ENCODE results near the gene TPX2. TPM values are rescaled to one million over a fixed set of nuclear protein-coding genes. Genes with fewer than 3 reads are reported as not detected.

TPX2 gene
- total and polyA plus RNA-seq, 10 of the 15 experiments (the other 5 are each of a cell fraction or from before 2014, with no cell fraction given), result 29.7 to 144 (median 89.0) TPM

DNA sequence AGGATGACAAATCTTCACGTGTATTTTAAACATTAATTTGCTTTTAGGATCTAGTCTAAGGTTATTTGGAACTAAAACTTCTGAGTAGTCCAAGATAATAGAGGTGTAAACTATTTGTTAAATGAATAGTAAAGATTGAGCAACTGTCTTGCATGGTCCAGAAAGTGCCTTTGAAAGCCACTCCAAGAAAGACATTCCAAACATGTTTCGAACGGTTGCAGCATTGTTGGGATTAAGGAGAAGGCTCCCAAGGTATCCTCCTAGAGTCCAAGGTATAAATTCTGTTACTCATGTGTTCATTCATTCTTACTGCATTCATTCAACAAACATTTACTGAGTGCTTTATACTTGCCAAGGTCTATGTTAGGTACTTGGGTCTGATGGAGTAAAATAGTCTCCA lies 51.3 kb downstream of the TPX2 start (continued):
- TF ChIP-seq, protein P1, sequence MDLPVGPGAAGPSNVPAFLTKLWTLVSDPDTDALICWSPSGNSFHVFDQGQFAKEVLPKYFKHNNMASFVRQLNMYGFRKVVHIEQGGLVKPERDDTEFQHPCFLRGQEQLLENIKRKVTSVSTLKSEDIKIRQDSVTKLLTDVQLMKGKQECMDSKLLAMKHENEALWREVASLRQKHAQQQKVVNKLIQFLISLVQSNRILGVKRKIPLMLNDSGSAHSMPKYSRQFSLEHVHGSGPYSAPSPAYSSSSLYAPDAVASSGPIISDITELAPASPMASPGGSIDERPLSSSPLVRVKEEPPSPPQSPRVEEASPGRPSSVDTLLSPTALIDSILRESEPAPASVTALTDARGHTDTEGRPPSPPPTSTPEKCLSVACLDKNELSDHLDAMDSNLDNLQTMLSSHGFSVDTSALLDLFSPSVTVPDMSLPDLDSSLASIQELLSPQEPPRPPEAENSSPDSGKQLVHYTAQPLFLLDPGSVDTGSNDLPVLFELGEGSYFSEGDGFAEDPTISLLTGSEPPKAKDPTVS (IDR thresholded peaks at IDR 0.05; ENCODE audit: low read depth, low read length), result no peak

DNA sequence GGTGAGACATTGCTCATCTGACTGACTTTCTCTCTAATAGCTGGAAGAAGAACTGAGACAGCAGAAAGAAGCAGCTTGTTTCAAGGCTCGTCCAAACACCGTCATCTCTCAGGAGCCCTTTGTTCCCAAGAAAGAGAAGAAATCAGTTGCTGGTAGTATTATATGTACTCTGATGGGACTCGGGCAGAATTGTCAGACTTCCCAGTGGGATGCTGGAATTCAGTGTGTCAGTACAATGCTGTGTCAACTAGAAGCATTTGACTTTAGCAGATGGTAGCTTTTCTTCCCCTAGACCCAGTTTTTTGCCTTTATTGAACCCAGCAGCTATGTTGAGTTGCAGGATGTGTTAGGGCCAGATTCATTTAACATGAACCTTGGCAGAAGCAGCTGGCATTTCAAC lies 58.3 kb downstream of the TPX2 start:
- no TSS peak for BruUV-seq (replicated peaks)
- no peaks in the 10 kb centered on the region for H3K9me3 ChIP-seq (replicated peaks; ENCODE audit: control insufficient read depth, insufficient read depth, low read length)
- RAD21 ChIA-PET (ENCODE audit: unreplicated experiment), result no interaction called here
- H3K4me3 ChIP-seq, result no peak overlapping the region
- intact Hi-C loops (cut with micrococcal nuclease; ENCODE audit: unreplicated experiment), result no loop called here
- 96% methylated on average over 3 of the region's 3 CpGs for WGBS (ENCODE audit: insufficient coverage, insufficient replicate concordance, low lambda C conversion rate, missing lambda C conversion rate)
- no peaks in the 10 kb centered on the region for H3K4me1 ChIP-seq (ENCODE audit: control insufficient read depth, insufficient read depth, low read length)
- H4K20me1 ChIP-seq (ENCODE audit: control insufficient read depth, insufficient read depth), result no peaks in the 10 kb centered on the region
- CTCF ChIA-PET, result interaction anchor here (0.9 kb wide), 1 partner anchor 13 kb away, joined by 3 read pairs; no protein-coding TSS in a partner anchor
- POLR2A ChIA-PET, result interaction anchor here (1.2 kb wide), 1 partner anchor 11 kb away, joined by 5 read pairs; no protein-coding TSS in a partner anchor
- H3K36me3 ChIP-seq (ENCODE audit: control insufficient read depth in 2 of 2, insufficient read depth in 2 of 2, low read length in 1 of 2), result peaks cover 24 to 43% of the 10 kb centered on the region in 2 experiments
- no peak for DNase-seq (ENCODE audit: low read depth, low spot score)
- SMC1A ChIA-PET (ENCODE audit: uncharacterized antibody, unreplicated experiment), result no interaction called here
- ATAC-seq, result no peak
- no peak overlapping the region for H3K9ac ChIP-seq (ENCODE audit: control insufficient read depth, insufficient read depth, low read length)
- H3K27me3 ChIP-seq (replicated peaks in 1 of 2; ENCODE audit: control insufficient read depth in 2 of 2, insufficient read depth in 2 of 2, low read length in 1 of 2), result no peaks in the 10 kb centered on the region
- no peaks in the 10 kb centered on the region for H3K79me2 ChIP-seq (ENCODE audit: control insufficient read depth, insufficient read depth, low read length)
- no peak overlapping the region for H3K27ac ChIP-seq (ENCODE audit: control insufficient read depth, insufficient read depth)
- H3K4me2 ChIP-seq (ENCODE audit: control insufficient read depth, insufficient read depth), result no peak overlapping the region
- FAIRE-seq, result no peak
- in situ Hi-C loops (cut with MboI), result no loop called here
- no peak overlapping the region for H2AFZ ChIP-seq (ENCODE audit: control insufficient read depth, low read depth, low read length)
- TF ChIP-seq CBFB (IDR thresholded peaks at IDR 0.05; ENCODE audit: low read depth) (no peak), NFIC (IDR thresholded peaks at IDR 0.05; ENCODE audit: low read depth, low read length) (no peak), SMAD1 (IDR thresholded peaks at IDR 0.05; ENCODE audit: low read depth, partially characterized antibody) (no peak), POLR2AphosphoS2 (IDR thresholded peaks at IDR 0.05; ENCODE audit: low read depth, low read length) (no peak), TAF1 (IDR thresholded peaks at IDR 0.05; ENCODE audit: borderline replicate concordance, low read depth, low read length) (no peak), KAT2A (conservative IDR thresholded peaks at IDR 0.05; ENCODE audit: control insufficient read depth, low read depth, low read length) (no peak), EED (IDR thresholded peaks at IDR 0.05; ENCODE audit: low read depth) (no peak), TCF7 (IDR thresholded peaks at IDR 0.05; ENCODE audit: borderline replicate concordance) (no peak), MEF2B (IDR thresholded peaks at IDR 0.05; ENCODE audit: partially characterized antibody, poor library complexity, severe bottlenecking) (no peak)
- TF ChIP-seq, protein P2, sequence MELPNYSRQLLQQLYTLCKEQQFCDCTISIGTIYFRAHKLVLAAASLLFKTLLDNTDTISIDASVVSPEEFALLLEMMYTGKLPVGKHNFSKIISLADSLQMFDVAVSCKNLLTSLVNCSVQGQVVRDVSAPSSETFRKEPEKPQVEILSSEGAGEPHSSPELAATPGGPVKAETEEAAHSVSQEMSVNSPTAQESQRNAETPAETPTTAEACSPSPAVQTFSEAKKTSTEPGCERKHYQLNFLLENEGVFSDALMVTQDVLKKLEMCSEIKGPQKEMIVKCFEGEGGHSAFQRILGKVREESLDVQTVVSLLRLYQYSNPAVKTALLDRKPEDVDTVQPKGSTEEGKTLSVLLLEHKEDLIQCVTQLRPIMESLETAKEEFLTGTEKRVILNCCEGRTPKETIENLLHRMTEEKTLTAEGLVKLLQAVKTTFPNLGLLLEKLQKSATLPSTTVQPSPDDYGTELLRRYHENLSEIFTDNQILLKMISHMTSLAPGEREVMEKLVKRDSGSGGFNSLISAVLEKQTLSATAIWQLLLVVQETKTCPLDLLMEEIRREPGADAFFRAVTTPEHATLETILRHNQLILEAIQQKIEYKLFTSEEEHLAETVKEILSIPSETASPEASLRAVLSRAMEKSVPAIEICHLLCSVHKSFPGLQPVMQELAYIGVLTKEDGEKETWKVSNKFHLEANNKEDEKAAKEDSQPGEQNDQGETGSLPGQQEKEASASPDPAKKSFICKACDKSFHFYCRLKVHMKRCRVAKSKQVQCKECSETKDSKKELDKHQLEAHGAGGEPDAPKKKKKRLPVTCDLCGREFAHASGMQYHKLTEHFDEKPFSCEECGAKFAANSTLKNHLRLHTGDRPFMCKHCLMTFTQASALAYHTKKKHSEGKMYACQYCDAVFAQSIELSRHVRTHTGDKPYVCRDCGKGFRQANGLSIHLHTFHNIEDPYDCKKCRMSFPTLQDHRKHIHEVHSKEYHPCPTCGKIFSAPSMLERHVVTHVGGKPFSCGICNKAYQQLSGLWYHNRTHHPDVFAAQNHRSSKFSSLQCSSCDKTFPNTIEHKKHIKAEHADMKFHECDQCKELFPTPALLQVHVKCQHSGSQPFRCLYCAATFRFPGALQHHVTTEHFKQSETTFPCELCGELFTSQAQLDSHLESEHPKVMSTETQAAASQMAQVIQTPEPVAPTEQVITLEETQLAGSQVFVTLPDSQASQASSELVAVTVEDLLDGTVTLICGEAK (IDR thresholded peaks at IDR 0.05; ENCODE audit: borderline replicate concordance), result no peak
- TF ChIP-seq, protein P3, sequence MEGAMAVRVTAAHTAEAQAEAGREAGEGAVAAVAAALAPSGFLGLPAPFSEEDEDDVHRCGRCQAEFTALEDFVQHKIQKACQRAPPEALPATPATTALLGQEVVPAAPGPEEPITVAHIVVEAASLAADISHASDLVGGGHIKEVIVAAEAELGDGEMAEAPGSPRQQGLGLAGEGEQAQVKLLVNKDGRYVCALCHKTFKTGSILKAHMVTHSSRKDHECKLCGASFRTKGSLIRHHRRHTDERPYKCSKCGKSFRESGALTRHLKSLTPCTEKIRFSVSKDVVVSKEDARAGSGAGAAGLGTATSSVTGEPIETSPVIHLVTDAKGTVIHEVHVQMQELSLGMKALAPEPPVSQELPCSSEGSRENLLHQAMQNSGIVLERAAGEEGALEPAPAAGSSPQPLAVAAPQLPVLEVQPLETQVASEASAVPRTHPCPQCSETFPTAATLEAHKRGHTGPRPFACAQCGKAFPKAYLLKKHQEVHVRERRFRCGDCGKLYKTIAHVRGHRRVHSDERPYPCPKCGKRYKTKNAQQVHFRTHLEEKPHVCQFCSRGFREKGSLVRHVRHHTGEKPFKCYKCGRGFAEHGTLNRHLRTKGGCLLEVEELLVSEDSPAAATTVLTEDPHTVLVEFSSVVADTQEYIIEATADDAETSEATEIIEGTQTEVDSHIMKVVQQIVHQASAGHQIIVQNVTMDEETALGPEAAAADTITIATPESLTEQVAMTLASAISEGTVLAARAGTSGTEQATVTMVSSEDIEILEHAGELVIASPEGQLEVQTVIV (IDR thresholded peaks at IDR 0.05; ENCODE audit: borderline replicate concordance, partially characterized antibody), result no peak
- TF ChIP-seq, protein P4, sequence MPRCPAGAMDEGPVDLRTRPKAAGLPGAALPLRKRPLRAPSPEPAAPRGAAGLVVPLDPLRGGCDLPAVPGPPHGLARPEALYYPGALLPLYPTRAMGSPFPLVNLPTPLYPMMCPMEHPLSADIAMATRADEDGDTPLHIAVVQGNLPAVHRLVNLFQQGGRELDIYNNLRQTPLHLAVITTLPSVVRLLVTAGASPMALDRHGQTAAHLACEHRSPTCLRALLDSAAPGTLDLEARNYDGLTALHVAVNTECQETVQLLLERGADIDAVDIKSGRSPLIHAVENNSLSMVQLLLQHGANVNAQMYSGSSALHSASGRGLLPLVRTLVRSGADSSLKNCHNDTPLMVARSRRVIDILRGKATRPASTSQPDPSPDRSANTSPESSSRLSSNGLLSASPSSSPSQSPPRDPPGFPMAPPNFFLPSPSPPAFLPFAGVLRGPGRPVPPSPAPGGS (IDR thresholded peaks at IDR 0.05; ENCODE audit: borderline replicate concordance, insufficient read depth, low read depth, low read length, poor library complexity, severe bottlenecking), result no peak
